GM20431 (cell line): ENCODE data around the gene DLGAP1.

Source experiments
- in situ Hi-C: fragments of 300-500 bp; cut with MseI, MboI; formaldehyde crosslinking; loops from one replicate; pipeline ENCODE4 v1.15.0; 2020; ENCODE audit warnings: low sequenced_read_pairs; ENCODE audit not compliant: unreplicated experiment

DLGAP1 gene

GRCh38 chr18:3560755-3561154, 894.4 kb downstream of the DLGAP1 start:
- in situ Hi-C loops = no loop called here

GRCh38 chr18:3554811-3555427, 900.2 kb downstream of the DLGAP1 start:
- in situ Hi-C loops = no loop called here

GRCh38 chr18:3554091-3554601, 901.0 kb downstream of the DLGAP1 start:
- in situ Hi-C loops = no loop called here

- in situ Hi-C loops = no loop called here
Observed at GRCh38 chr18:3552305-3552704, 902.8 kb downstream of the DLGAP1 start.

- in situ Hi-C loops = no loop called here
Observed at GRCh38 chr18:3547891-3548615, 907.1 kb downstream of the DLGAP1 start.

GRCh38 chr18:3546106-3546505, 909.0 kb downstream of the DLGAP1 start:
- in situ Hi-C loops = no loop called here

- in situ Hi-C loops = no loop called here
Observed at GRCh38 chr18:3544537-3544936, 910.6 kb downstream of the DLGAP1 start.

- in situ Hi-C loops = no loop called here
Observed at GRCh38 chr18:3541549-3542386, 913.3 kb downstream of the DLGAP1 start.

GRCh38 chr18:3540805-3541548, 914.1 kb downstream of the DLGAP1 start:
- in situ Hi-C loops = no loop called here

- in situ Hi-C loops = no loop called here
Observed at GRCh38 chr18:3538954-3539617, 916.0 kb downstream of the DLGAP1 start.

- in situ Hi-C loops = no loop called here
Observed at GRCh38 chr18:3538456-3538855, 916.7 kb downstream of the DLGAP1 start.

- in situ Hi-C loops = no loop called here
Observed at GRCh38 chr18:3530807-3531206, 924.3 kb downstream of the DLGAP1 start.

- in situ Hi-C loops = no loop called here
Observed at GRCh38 chr18:3529601-3530000, 925.5 kb downstream of the DLGAP1 start.

- in situ Hi-C loops = no loop called here
Observed at GRCh38 chr18:3529077-3529476, 926.0 kb downstream of the DLGAP1 start.

- in situ Hi-C loops = no loop called here
Observed at GRCh38 chr18:3528231-3528630, 926.9 kb downstream of the DLGAP1 start.

- in situ Hi-C loops = no loop called here
Observed at GRCh38 chr18:3526421-3527354, 928.4 kb downstream of the DLGAP1 start.

- in situ Hi-C loops = no loop called here
Observed at GRCh38 chr18:3525870-3526420, 929.2 kb downstream of the DLGAP1 start.

GRCh38 chr18:3524706-3525105, 930.4 kb downstream of the DLGAP1 start:
- in situ Hi-C loops = no loop called here
